Measurements from ENCODE around the gene SLC5A4.
"Not testable (repeated sequence)": the region's sequence is repeated elsewhere in the genome, so short reads cannot be mapped to it uniquely, and the experiment has no call there.

- not testable (repeated sequence) for TF ChIP-seq CTCF (IDR thresholded peaks at IDR 0.05; ENCODE audit: insufficient read depth, low read length, poor library complexity, severe bottlenecking); EZH2phosphoT487 (conservative IDR thresholded peaks at IDR 0.05; ENCODE audit: low read length)
These were observed 57.5 kb downstream of the SLC5A4 start for GRCh38 chr22:32197553-32198226.

Measured in SU-DHL-6 (cell line).